Endothelial cell of umbilical vein (primary cell): Measurements from ENCODE around the gene PARP16.

Experiments used
- CTCF ChIP-seq, 2 donors: IDR thresholded peaks; 1 replicate in 1 of 2; 2 replicates in 1 of 2; pipeline ENCODE4 v1.5.1; 2011; ENCODE audit warnings: low read length in 2 of 2, mild to moderate bottlenecking in 2 of 2, moderate library complexity in 2 of 2, control low read depth in 1 of 2, inconsistent platforms in 1 of 2, low read depth in 1 of 2; ENCODE audit not compliant: insufficient read depth in 1 of 2; ENCODE audit errors: extremely low read depth in 1 of 2
- EZH2 ChIP-seq: IDR thresholded peaks from 2 replicates; pipeline ENCODE4 v1.6.1; 2012; ENCODE audit warnings: borderline replicate concordance, low read depth, mild to moderate bottlenecking, moderate library complexity, low read length, inconsistent platforms; ENCODE audit not compliant: severe bottlenecking
- FOS ChIP-seq: IDR thresholded peaks from 2 replicates; pipeline ENCODE4 v1.6.1; 2011; ENCODE audit warnings: mild to moderate bottlenecking, low read length, moderate library complexity, borderline replicate concordance; ENCODE audit not compliant: insufficient read depth
- GATA2 ChIP-seq: IDR thresholded peaks from 2 replicates; pipeline ENCODE4 v1.7.0; 2011; ENCODE audit warnings: low read depth, mild to moderate bottlenecking, moderate library complexity, mixed read lengths, low read length; ENCODE audit not compliant: insufficient read length, insufficient read depth
- JUN ChIP-seq: IDR thresholded peaks from 2 replicates; pipeline ENCODE4 v1.6.1; 2011; ENCODE audit warnings: borderline replicate concordance, low read depth; ENCODE audit not compliant: insufficient read length, insufficient read depth
- MAX ChIP-seq: IDR thresholded peaks from 2 replicates; pipeline ENCODE4 v1.6.1; 2011; ENCODE audit not compliant: insufficient read depth, insufficient read length
- MYC ChIP-seq: IDR thresholded peaks from one replicate; pipeline ENCODE4 v1.6.1; 2011; ENCODE audit warnings: mild to moderate bottlenecking, low read depth, low read length
- POLR2A ChIP-seq: IDR thresholded peaks from 2 replicates; pipeline ENCODE4 v1.6.1; 2012; ENCODE audit warnings: low read depth, mild to moderate bottlenecking, control low read depth, low read length
- POLR2AphosphoS5 ChIP-seq: IDR thresholded peaks from 2 replicates; pipeline ENCODE4 v1.6.1; 2012; ENCODE audit warnings: low read depth, mild to moderate bottlenecking, control low read depth, low read length, moderate library complexity; ENCODE audit not compliant: insufficient read depth

- TF ChIP-seq CTCF (IDR thresholded peaks at IDR 0.05; ENCODE audit: extremely low read depth in 1 of 2, insufficient read depth in 1 of 2, low read depth in 1 of 2, low read length in 2 of 2) (no peak), EZH2 (no peak), POLR2A (no peak), FOS (no peak), POLR2AphosphoS5 (no peak), MYC (no peak), GATA2 (no peak), MAX (no peak), JUN (no peak)
Observed at GRCh38 chr15:65209701-65210643, 76.7 kb downstream of the PARP16 start.
